GM18519 (cell line): ENCODE results near the gene CASKIN2.
A peak's percentile ranks its signal among the peaks of the same experiment; 100 is the strongest.

Source experiments
- ATAC-seq: cut with Tn5 transposase; IDR thresholded peaks from one replicate; pipeline ENCODE4 v1.9.1; 2021; ENCODE audit warnings: mild to moderate bottlenecking, moderate library complexity; ENCODE audit not compliant: unreplicated experiment, low FRiP score

CASKIN2 gene

GRCh38 chr17:75515496-75516254, at the start of gene CASKIN2:
TSS of gene CASKIN2 (minus strand) at chr17:75515537. CDS start at chr17:75513804, 1,733 bp downstream.
- peak; percentile 9 for ATAC-seq

- ATAC-seq = no peak
Measured at GRCh38 chr17:75565066-75565465, 49.7 kb upstream of the CASKIN2 start.

DNA sequence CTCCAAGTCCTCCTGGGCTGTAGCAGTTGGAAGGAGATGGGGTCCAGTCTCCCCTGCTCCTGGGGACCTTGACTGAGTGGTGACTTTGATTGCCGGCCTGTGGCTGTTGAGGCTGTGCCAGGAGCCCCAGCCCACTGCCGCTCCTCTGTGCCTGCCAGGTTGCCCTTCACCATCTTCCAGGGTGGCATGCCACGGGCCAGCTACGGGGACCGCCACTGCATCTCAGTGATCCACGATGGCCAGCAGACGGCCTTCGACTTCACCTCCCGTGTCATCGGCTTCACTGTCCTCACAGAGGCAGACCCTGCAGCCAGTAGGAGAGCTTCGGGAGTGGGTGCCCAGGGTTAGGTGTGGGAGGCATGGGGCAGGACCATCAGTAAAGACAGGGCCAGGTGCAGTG, 48.9 kb upstream of the CASKIN2 start:
- ATAC-seq = no peak

- no peak for ATAC-seq
Measured at GRCh38 chr17:75563063-75563758, 47.9 kb upstream of the CASKIN2 start.

DNA sequence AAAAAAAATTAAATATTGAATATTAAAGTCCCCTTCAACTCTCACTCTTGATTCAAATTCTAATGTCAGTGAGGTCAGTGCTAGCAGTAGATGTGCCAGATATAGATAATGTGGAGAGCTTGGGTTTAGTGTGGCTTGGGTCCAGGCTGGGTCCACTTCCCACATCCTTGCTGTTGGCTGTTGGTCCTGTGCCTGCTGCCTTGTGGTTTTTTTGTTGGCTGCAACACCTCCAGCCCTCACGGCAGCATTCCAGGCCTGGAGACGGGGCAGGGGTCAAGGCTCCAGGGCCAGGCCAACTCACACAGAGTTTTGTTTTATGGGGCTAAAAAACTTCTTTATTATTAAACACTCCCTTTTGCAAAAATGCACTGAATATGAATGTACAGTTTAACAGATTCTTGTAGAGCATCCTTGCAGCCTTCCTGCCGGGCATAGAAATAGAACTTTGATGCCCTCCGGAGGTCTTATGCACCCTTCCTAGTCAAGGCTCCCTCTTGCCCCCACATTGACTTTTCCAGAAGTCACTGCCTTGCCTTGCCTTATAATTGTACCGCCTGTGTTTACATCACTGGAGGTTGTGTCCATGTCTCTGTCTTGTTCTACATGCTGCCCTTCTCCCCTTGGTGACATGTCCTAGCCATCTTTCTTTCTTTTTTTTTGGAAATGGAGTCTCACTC, 46.7 kb upstream of the CASKIN2 start:
- ATAC-seq = no peak

GRCh38 chr17:75559958-75560533, 44.7 kb upstream of the CASKIN2 start:
- no peak for ATAC-seq

DNA sequence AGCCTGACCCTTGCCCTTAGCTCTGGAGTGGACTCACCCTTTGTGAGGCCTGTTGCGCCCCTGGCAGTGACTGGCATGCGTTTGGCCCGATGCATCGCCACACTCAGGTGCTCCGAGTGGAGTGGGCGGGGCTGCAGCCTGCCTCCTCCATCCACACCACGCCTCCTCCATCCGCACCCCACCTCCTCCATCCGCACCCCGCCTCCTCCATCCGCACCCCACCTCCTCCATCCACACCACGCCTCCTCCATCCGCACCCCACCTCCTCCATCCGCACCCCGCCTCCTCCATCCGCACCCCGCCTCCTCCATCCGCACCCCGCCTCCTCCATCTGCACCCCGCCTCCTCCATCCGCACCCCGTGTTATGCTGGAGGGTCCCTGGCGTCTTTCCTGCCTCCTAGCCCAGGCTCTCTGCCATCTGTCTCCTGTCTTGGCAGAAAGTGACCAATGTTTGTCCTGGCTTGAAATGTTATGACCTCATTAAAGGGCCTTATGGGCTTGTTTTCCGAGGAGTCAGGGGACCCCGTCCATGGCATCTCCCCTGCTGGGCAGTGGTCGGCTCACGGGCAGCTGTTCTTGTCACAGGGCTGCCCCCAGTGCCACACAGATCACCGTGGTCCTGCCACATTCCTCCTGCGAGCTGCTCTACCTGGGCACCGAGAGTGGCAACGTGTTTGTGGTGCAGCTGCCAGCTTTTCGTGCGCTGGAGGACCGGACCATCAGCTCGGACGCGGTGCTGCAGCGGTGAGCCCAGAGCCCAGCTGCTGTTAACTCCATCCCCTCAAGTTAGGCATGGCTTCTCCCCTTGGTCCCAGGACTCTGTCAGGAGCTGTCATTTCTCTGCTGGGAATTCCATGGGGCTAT, 43.6 kb upstream of the CASKIN2 start:
- no peak for ATAC-seq

GRCh38 chr17:75557852-75558665, 42.7 kb upstream of the CASKIN2 start:
- ATAC-seq = no peak

DNA sequence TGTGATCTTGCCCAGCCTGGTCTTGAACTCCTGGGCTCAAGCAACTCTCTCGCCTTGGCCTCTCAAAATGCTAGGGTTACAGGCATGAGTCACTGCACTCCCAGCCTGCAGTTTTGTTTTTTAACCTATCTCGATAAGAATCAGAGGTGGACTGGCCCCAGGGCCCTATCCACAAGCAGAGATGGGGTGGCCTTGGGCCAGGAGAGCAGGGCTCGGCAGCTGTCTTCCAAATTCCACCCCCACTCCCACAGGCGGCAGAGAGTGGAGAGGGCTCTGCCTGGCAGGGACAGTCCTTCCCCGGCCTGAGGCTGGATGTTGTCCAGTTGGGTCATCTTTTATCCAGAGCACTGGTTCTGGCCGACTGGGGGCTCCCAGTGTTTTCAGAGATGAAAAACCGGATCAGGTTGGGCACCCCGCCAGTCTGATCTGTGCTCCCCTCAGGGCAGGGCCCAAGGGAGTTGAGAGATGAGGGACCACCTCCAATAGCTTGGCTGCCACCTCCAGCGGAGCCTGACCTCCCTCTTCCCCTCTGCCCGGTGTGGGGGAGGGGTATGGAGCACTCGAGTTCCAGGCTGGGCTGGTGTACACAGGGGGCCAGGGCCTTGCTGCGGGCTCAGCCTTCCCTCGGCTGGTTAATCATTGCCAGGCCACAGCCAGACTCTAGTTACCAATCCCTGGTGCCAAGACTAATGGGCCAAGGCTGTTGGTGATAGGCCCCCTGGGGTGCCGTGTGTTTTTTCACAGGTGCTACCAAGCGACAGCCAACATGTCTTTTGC, 41.9 kb upstream of the CASKIN2 start:
- no peak for ATAC-seq

DNA sequence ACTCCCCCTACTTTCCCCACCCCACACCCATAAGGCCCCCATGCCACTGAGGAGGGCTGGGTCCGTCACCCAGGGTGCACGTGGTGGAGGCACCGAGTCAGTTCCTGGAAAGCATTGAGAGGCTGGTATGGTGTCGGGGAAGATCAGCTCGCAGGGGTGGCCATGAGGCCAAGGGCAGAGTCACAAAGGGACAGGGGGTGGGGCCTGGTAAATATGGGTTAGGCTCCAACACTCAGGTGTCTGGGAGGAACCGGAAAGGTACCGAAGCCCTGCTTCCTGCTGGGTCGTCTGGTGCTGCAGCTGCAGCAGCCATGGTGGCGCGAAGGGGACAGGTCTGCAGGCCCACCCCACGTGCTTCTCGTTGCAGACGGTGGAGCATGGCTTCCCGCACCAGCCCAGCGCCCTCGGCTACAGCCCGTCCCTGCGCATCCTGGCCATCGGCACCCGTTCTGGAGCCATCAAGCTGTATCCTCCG, 40.4 kb upstream of the CASKIN2 start:
- ATAC-seq = no peak

GRCh38 chr17:75553295-75554110, 38.2 kb upstream of the CASKIN2 start:
- no peak for ATAC-seq

GRCh38 chr17:75552425-75553294, 37.3 kb upstream of the CASKIN2 start:
- ATAC-seq = no peak

DNA sequence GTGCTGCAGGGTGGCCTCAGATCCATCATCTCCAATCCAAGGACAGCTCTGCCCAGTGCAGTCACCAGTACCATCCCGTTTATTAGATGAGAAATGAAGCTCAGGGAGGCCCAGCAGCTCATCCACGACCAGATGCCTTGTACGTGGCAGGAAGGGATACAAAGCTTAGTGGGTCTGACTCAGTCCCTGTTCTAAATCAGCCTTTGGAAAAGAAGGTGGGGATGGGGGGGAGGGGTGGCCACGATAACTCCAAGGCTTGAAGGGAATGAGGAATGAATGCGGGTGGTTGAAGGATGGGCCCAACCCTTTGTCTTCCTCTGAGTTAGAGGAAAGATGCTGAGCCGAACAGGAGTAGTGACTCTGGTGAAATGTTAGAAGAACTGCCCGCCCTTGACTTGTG, 35.9 kb upstream of the CASKIN2 start:
- no peak for ATAC-seq

DNA sequence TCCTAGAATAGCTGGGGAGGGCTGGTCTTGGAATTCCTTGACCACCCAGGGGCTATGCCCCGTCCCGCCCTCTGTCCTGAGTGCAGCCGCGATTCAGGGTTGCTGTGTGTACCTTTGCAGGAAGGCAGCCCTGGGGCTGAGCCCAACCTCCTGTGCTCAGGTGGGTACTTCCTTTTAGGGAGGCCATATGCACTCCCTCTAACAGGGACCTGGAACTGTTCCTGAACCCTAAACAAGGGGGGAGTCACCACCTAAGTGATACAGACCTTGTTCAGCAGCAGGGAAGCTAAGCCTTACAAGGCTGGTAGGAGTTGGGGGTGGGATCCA, 34.8 kb upstream of the CASKIN2 start:
- ATAC-seq = no peak

DNA sequence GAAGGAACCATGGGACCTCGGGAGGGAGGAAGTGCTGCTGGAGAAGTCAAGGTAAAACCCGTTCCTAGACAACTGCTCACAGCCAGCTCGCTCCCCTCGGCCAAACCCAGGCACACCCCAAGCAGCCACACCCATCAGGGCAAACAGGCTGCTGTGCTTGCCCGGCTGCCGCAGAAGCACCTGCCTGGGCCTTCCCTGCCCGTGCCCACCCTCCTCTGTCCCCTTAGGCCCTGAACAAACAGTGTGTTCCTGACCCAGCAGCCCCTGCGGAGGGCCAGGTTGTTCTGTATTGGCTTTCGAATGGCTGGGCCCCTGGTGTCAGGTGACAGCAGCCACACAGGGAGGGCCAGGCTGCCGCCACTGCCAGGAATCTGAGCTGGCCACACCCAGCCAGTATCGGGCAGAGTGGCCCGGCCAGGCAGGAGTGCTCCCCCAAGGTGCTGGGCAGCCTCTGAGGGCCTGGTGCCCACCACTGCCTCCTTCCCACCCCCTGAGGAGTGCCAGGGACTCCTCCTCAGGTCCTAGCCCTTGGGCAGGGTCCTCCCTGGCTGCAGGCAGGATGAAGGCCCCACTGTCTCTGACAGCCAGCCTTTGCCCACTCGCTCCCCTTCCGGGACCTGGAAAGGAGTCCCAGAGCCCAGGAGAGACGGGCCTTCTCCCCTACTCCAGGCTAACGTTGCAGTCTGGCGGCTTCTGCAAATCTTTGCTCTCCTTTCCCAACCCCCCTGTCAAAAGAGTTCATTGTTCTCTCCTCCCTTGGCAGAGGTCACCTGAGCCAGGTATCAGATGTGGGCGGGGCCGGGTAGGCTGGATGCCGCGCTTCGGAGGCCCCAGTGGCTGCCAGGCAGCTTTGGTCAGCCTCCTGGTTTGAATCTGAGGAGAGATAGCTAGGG, 34.2 kb upstream of the CASKIN2 start:
- ATAC-seq = no peak

DNA sequence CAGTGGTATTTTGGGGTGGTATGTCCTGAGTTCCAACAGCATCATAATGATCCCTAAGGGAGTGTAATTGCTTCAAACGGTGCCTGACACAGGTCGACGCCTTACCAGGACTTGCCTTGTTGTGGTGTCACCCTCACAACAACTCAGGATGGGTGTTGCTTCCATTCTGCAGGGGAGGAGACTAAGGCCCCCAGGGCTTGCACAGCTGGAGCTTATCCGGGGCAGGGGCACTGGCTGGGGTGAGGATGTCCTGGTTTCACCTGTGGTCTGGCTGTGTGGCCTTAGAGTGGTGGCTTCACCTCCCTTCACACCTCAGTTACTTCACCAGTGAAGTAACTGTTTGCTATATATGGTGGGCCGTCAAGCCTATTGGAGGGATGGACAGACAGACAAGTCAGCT, 33.5 kb upstream of the CASKIN2 start:
- no peak for ATAC-seq
